HG02973 (cell line): ENCODE measurements around the gene SLC22A6.

Experiments
- ATAC-seq: cut with Tn5 transposase; IDR thresholded peaks from one replicate; pipeline ENCODE4 v1.9.1; 2021; ENCODE audit warnings: moderate library complexity; ENCODE audit not compliant: unreplicated experiment

SLC22A6 gene, protein sequence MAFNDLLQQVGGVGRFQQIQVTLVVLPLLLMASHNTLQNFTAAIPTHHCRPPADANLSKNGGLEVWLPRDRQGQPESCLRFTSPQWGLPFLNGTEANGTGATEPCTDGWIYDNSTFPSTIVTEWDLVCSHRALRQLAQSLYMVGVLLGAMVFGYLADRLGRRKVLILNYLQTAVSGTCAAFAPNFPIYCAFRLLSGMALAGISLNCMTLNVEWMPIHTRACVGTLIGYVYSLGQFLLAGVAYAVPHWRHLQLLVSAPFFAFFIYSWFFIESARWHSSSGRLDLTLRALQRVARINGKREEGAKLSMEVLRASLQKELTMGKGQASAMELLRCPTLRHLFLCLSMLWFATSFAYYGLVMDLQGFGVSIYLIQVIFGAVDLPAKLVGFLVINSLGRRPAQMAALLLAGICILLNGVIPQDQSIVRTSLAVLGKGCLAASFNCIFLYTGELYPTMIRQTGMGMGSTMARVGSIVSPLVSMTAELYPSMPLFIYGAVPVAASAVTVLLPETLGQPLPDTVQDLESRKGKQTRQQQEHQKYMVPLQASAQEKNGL

DNA sequence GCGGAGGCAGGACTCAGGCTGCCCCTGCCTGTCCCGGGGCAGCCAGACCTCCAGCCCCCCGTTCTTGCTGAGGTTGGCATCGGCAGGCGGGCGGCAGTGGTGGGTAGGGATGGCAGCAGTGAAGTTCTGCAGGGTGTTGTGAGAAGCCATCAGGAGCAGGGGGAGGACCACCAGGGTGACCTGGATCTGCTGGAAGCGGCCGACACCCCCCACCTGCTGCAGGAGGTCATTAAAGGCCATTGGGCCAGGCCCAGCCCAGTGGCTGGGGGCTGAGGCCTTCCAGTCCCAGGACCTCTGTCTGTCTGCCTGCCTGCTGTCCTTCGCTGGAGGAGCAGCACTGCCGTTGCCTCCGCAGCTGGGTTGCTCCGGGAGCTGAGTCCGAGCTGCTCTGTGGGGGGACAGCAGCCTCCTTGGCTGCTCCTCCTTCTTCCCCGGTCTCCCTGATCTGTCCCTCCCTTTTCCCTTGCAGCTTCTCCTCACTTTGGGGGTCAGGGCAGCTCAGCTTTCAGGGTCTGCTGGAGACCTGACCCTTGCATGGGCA is at the start of gene SLC22A6:
Gene SLC22A6, minus strand, starts transcription at position 517 of the 541 bp plus-strand sequence. Its CDS starts 277 bp downstream, at position 240.
- no peak for ATAC-seq

DNA sequence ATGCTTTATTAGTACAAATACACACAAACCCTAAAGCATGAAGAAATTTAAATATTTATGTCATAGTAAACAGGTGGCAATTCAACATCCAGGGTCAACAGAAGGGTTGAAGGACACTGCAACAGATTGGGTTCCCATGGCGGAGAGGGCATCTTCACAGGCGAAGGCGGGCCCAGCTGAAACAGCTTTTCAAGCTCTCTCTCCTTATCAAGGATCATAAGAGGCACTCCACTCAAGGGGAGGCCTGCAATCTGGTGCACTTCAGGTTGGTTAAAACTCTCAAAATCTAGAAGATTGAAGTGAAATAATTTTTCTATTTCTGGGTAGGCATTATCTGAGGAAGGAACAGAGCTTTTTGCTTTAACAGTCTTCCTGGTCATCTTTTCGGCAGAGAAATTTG is 47.7 kb upstream of the SLC22A6 start:
- ATAC-seq = no peak

DNA sequence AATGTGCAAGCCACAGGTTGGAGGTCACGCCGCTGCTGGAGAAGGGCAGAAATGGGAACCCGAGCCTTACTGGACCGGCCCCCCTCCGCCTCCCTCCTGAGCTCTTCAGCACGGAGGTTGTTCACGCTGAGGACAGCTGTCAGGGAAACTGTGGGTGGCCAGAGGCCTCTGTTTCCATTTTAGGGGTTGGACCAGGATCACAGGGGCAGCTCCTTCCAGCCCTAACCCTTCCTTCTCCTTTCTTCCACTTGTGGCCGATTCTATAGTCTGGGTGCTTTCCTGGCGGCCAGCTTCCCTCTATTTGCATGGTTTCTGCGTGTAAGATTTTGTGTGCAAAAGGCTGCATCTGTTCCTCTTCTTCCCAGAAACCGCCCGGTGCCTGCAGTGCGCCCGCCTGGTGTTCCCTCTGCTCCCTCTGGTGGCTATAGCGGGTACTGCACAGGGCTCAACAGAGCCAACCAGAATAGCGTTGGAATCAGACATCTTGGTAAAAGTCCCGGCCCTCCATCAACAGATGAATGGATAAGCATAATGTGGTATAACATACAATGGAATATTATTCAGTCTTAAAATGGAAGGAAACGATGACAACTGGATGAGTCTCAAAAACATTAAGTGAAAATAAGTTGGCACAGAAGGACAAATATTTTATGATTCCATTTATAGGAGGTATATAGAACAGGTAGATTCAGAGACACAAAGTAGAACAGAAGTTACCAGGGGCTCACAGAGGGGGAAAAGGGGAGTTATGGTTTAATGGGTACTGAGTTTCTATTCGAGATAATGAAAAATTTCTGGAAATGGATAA is 39.3 kb upstream of the SLC22A6 start:
- no peak for ATAC-seq

DNA sequence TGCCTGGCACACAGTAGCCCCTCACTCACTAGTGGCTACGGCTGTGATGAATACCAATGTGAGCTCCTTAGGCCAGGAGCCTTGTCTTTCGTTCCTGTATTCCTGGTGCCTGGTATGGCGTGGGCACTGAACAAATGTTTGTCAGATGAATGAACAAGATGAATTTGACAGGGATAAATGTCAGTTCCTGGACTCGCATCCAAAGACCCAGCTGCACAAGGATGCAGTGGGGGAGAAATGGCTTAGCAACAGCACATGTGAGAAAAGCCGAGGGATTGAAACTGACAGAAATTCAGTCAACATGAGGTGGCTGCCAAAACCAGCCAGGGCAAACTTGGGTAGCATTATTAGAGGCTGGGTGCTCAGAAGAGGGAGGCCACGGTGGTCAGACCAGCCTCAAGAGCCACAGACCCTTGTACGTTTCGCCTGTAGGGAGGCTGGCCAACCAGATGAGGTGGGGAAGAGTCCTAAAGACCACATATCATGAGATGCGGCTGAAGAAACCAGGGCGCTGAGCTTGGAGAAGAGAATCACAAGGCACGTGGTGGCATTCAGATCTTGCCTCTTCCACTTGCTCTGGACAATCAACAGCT is 38.6 kb upstream of the SLC22A6 start:
- ATAC-seq = no peak

DNA sequence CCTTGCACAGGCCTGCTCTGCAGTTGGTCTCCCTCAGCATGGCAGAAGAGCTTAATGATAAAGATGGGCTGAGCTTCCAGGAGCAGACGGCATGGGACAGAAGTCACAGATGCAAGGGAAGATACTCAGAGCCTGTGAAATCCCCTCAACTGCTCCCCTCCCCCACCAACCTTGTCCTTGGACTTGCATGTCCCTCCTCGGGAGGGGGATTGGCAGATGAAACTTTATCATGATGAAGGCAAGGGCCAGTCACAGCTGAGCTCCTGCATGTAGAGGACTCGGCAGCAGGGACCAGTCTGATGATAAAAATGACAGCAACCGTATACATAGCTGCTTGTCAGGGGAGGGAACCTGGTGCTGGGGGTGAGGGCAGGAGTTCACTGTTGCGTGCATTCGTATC is 37.7 kb upstream of the SLC22A6 start:
- ATAC-seq = no peak

DNA sequence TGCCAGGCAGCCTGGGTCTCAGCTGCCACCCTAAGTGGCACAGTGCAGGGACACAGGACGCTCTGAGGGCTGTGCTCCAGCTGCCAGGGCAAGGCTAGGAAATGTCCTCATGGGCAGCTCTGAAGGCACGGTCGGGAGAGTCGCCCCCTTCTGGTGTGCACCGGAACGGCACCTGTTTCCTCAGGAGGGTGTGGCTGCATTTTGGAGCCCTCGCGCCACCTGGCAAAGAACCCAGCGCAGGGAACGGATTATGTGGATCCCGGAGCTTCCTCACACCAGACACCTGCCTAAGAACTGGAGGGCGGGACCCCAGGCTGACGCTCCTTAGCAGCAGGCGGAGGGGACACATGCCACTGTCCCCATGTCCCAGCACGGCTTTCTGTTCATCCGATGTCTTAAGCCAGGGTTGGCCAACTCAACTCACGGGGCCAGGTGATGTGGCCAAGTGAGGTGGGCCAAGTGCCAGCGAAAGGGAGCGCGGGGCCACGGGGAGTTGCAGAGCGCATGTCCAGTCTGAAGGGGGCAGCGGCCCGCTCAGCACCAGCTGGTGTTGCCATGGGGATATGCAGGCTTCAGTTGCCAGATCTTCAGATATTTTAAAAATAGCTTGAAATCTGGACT is 36.0 kb upstream of the SLC22A6 start:
- no peak for ATAC-seq

DNA sequence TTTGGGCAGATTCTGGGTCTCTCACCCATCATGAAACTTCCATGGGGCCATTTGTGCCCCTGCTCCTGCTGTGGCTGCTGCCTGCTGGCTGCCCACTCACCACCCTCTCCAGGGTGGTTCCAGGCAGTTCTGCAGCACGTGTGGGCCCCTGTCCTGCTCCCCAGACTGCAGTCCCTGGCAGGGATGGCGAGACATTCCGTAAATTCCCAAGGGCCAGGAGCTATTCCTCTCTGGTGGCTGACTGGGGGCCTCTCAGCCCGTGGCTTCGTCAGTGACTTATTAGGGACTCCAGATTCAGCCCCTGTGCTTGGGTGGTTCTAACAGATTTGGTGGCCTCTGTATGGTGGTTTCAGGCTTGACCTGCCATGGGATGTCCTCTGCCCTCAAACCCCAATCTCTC is 34.7 kb upstream of the SLC22A6 start:
- no peak for ATAC-seq

DNA sequence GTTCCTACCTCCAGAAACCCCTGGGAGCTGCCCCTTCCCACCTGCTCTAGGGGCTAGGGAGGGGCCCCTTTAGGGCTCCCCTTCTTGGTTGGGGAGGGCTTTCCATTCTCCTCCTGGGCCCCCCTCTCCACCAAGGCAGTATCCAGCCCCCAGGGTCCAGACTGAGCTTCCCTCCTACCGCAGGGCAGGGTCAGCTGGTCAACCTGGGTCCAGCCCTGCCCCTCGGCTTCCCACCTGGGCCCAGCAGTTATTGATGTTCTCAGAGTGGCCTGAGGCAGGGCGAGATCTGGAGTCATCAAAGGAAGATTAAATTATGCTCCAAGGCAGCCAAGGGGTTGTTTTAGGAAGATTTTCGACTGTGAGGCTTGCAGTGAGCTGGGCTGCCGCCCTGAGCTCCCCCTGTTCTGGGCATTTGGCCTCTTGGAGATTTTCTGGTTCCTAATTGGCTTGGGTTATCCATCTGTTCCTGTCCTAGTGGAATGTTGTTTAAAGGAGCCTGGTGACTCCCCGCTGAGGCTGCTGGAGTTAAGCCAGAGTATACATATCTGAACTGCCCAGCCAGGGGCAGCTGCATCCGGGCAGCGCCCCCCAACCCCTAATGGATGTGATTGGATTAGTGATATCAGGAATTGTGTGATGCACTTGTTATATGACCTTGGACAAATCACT is 32.7 kb upstream of the SLC22A6 start:
- ATAC-seq = no peak

DNA sequence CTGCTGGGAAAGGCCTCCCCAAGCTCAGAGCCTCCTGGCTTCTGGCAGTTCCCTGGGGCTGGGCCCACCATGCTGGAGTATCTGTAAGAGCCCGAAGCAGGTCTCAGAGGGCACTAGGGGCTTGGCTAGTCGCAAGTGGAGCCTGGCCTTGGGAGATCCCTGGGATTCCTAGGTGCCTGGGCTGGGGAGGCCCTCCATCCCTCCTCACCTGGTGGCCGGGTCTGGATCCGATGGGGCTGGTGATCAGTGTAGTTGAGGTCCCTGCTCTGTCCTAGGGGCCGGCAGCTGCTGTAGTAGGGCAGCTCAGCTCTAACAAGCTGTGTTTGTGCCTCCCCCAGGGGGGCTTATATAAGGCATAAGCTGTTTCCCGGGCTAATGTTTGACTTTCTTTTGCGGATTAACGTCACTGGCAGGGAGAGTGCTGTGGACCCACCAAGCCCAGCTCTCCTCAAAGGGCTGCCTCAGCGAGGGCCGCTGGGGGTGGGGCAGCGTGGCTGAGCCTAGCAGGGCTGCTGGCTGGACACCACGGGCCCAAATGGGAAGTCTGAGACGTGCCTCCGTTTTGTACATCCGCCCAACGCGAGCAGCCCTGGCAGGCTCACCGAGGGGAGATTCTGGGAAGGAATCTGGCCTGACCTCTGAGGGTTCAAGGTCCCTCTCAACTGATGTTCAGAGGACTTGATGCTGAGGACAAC is 30.9 kb upstream of the SLC22A6 start, which contains the start of gene SLC22A8:
Gene SLC22A8, minus strand, starts transcription at position 321 of the 695 bp plus-strand sequence. CDS start 883 bp downstream, outside the sequence.
- ATAC-seq = no peak

DNA sequence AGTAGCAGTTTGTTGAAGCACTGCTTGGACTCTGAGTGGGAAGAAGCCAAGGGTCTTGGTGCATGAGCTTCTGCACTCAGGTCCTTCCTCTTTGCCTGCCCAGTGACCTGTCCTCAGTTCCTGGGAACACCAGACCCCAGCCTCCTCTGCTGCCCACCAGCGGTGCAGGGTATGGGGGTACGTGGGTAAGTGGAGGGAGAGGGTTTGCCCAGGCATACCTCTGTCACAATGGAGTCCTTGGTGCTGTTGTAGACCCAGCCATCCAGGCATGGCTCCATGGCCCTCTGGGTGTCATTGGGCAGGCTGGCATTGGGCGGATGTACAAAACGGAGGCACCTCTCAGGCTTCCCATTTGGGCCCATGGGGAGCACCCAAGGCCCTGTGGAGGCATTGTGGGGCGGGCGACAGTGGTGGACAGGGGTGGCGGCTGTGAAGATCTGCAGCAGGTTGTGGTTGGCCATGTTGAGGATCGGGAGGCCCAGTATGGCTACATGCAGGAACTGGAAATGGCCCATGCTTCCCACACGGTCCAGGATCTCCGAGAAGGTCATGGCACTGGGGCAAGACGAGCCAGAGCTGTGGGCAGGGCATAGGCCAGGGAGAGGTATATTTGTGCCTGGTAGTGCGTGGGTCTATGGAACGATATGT is 29.8 kb upstream of the SLC22A6 start:
- no peak for ATAC-seq

DNA sequence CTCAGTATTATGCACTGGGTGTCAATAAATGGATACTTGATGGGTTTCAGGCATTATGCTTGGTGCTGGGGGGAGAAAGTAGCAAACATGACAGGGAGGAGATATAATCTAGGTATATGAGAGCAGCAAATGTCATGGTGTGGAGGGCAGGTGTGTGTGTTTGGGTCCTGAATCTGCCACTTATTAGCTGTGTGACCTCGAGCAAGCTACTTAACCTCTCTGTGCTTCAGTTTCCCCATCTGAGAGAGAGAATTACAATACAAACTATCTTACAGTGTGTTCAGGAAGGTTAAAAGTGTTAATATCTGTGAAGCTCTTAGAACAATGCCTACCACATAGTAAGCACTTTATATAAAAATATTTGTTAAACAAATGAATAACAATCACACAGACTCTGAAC is 28.1 kb upstream of the SLC22A6 start:
- ATAC-seq = no peak

DNA sequence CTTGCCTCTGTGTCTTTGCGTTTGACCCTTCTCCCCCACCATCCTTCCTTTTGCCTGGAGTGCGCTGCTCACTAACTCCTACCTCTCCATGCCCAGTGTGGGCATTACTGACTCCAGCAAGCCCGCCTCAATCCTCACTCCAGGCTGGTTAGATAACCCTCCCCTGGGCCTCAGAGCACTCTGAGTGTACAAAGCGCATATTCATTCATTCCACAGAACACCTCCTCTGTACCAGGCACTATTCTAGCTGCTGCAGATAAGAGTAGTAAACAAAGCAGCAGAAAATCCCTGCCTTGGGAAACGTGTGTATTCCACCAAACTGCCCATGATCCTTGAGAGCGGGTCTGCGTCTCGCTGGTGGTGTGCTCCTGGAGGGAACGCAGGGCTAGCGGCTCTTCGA is 27.7 kb upstream of the SLC22A6 start:
- no peak for ATAC-seq

DNA sequence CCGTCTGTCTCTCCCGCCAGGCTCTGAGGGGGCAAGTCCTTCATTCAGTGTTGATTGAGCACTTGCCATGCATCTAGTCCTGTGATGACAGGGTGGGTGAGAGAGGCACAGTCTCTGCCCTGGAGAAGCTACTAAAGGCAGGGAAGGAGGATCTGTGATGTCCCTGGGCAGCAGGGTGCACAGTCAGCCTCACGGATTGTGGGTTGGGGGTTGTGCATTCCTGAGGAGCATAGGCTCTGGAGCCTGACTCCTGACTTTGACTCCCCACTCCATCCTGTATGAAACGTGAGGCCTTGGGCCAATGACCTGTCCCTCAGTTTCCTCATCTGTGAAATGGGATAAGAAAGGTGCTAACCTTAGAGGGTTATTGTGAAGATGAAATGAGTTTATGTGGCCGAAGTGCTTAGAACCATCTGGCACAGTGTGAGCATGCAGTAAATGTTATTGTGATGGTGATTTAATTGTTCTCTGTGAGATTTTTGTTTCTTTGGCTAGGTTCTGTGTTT is 26.2 kb upstream of the SLC22A6 start:
- ATAC-seq = no peak

DNA sequence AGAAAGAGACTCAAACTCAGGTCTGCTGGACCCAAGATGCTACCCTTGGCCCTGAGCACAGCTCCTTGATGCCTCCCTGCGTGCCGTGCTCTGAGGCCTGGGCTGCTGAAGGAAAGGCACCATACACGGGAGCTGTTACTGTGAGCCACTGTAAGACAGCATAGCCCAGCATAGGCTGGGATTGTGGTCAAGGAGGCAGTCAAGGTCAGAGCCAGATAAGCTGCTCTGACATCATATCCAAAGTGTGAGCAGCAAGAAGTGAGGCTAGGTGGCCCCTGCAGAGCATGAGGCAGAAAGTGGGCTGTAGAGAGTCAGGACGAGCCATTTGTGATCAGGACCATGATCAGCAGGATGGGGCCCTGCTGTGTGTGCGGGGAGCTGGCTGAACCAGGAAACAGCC is 23.2 kb upstream of the SLC22A6 start:
- no peak for ATAC-seq

DNA sequence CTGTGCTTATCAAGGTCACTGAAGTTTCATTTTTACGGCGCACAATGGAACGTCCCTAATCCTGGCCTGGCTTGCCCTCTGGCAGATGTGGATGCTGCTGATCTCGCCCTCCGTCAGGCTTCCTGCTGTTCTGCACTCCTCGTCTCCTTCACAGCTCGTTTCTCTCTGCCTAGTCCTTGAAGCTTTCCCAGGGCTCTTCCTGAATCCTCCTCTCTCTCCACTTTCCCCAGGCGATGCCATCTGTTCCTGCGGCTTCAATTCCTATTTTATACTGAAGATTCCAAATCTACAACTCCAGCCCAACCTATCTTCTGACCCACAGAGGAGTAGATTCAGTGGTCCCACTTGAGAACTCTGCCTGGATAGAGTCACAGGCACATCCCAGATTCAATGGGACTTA is 16.7 kb upstream of the SLC22A6 start:
- ATAC-seq = no peak

DNA sequence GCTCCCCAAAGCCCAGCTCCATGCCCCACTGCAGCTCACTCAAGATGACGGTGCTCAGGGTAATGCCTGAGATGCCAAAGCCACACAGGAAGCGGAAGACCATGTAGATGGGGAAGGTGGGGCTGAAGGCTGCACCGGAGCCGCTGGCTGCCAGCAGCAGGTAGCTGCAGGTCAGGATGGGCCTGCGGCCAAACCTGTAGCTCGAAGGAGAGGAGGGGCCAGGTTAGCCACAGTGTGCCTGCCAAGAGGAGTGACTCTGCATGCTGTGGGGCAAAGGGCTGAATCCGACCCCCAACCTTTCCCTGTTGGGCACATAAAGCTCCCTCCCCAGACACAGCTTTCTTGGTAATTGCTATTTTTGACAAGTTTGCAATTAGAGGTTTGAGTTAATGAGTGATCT is 14.9 kb upstream of the SLC22A6 start:
- no peak for ATAC-seq

DNA sequence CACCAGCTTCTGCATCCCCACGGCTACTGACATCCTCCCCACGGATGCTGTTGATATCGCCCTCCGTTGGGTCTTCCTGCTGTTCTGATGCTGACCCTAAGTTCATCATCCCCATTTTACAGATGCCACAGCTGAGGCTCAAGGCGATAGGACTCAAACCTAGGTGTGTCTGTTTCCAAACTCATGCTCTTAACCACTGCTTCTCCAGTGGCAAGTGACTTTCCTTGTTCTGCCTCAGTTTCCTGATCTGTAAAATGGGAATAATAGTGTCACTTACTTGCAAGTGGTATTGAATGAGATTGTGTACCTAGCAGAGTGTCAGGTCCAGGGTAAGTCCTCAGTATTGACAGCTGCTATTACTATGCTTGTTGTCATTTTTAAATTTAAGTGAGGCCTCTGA is 14.4 kb upstream of the SLC22A6 start:
- ATAC-seq = no peak

DNA sequence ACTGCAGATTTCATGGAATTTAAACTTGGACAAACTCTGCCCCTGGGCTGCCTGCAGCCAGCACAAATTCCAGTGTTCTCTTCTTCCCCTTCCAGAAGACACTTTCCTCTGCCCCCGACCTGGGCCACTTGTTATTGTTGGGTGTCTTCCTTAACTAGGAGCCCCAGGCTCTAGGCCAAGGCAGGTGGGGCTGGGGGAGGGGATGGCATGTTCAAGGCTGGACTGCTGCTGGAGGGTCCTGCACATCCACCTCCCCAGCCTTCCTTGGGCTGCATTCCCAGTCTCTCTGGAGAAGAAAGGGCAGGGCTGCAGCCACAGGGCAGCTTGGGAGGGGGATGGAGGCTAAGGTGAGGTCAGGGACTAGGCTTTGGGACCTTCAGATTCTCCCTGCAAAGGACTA is 11.5 kb upstream of the SLC22A6 start:
- no peak for ATAC-seq

DNA sequence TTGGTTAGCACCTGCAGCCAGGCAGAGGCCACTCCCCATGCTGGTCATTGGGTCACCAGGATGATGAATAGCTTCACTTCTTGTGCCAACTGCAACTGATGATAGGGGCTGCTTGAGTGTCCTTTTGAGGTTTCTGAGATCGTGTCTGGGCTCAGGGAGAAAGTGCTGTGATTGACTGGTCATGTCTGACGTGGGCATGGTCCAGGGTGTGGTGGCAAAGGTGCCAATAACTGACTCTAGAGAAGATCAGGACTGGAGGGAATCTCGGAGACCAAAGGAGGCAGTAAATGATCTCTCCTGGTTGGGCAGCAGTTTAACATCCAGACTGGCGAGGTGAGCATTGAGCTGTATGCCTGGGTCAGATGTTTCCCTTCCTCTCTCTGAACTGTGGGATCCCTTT is 10.0 kb upstream of the SLC22A6 start:
- ATAC-seq = no peak
